ENCODE results near the gene TFAM.

- TF ChIP-seq POLR2A (IDR thresholded peaks at IDR 0.05) (no peak), CTCF (IDR thresholded peaks at IDR 0.05) (no peak)
Observed at GRCh38 chr10:58424176-58424575, 39.0 kb downstream of the TFAM start.

Data from uterus (tissue), 2 donors.